H1 (cell line): ENCODE results near the gene ZHX3. TPM values are rescaled to one million over a fixed set of nuclear protein-coding genes. Genes with fewer than 3 reads are reported as not detected.

ENCODE experiments used
- CTCF ChIA-PET: fragments of 300-600 bp; sonication (Branson Sonifier 250); formaldehyde crosslinking; loops from one replicate; lab custom pipeline; 2021; ENCODE audit not compliant: partially characterized antibody; lab: Charles Lee
- POLR2A ChIA-PET: fragments of 300-600 bp; sonication (Branson Sonifier 250); formaldehyde crosslinking; loops from one replicate; lab custom pipeline; 2021; ENCODE audit warnings: inconsistent platforms; ENCODE audit not compliant: partially characterized antibody; lab: Charles Lee
- DNase-seq, 2 experiments: peaks; one replicate each; pipeline versions ENCODE4 v3.0.0 to v3.0.0-alpha.2; 2010 to 2022; ENCODE audit warnings: low spot score in 2 of 2, low read depth in 1 of 2, mixed read lengths in 1 of 2
- FAIRE-seq: peaks from 2 replicates; lab custom pipeline; 2011; peaks lifted over from hg19 to GRCh38; lab: Jason Lieb, UNC
- H2AFZ ChIP-seq: 2 replicates; pipeline ENCODE4 v1.8.1; 2012; ENCODE audit warnings: low read length, inconsistent platforms
- H2AK5ac ChIP-seq: 2 replicates; pipeline ENCODE4 v1.6.1; 2013; ENCODE audit warnings: low read depth, low read length
- H2BK120ac ChIP-seq: replicated peaks from 2 replicates; pipeline ENCODE3; 2013; ENCODE audit warnings: low read depth, low read length, inconsistent platforms
- H2BK12ac ChIP-seq: 2 replicates; pipeline ENCODE4 v1.6.1; 2013; ENCODE audit warnings: low read depth, low read length
- H2BK15ac ChIP-seq: 2 replicates; pipeline ENCODE4 v1.6.1; 2013; ENCODE audit warnings: low read length
- H2BK20ac ChIP-seq: 2 replicates; pipeline ENCODE4 v1.6.1; 2013; ENCODE audit warnings: low read length
- H2BK5ac ChIP-seq: 2 replicates; pipeline ENCODE4 v1.6.1; 2013; ENCODE audit warnings: low read depth, low read length
- H3K14ac ChIP-seq: 2 replicates; pipeline ENCODE4 v1.6.1; 2013; ENCODE audit warnings: inconsistent platforms; ENCODE audit not compliant: insufficient read length
- H3K18ac ChIP-seq: 2 replicates; pipeline ENCODE4 v1.6.1; 2013; ENCODE audit warnings: low read length; ENCODE audit errors: extremely low read depth
- H3K23ac ChIP-seq: 2 replicates; pipeline ENCODE4 v1.6.1; 2013; ENCODE audit warnings: inconsistent platforms; ENCODE audit not compliant: insufficient read length
- H3K23me2 ChIP-seq: 2 replicates; pipeline ENCODE4 v1.6.1; 2013; ENCODE audit warnings: low read depth, low read length
- H3K27ac ChIP-seq: 2 replicates; pipeline ENCODE4 v1.6.1; 2011; ENCODE audit warnings: low read depth, low read length, inconsistent platforms
- H3K27me3 ChIP-seq, 4 experiments: replicated peaks in 1 of 4; 1 replicate in 1 of 4; 2 replicates in 3 of 4; pipeline versions ENCODE4 v1.6.1 to v1.8.1; 2011 to 2013; ENCODE audit warnings: low read length in 3 of 4, mild to moderate bottlenecking in 3 of 4, inconsistent platforms in 2 of 4, mixed read lengths in 2 of 4, moderate library complexity in 1 of 4; ENCODE audit not compliant: control insufficient read depth in 3 of 4, insufficient read depth in 3 of 4; ENCODE audit errors: extremely low read depth in 1 of 4
- H3K36me3 ChIP-seq, 4 experiments: 2 replicates each; pipeline versions ENCODE4 v1.6.1 to v1.8.1; 2011 to 2013; ENCODE audit warnings: mild to moderate bottlenecking in 4 of 4, low read length in 3 of 4, moderate library complexity in 2 of 4, control low read depth in 1 of 4, inconsistent platforms in 1 of 4; ENCODE audit not compliant: insufficient read depth in 4 of 4, control insufficient read depth in 2 of 4
- H3K4ac ChIP-seq: replicated peaks from 2 replicates; pipeline ENCODE3; 2013; ENCODE audit warnings: low read length, low read depth, mixed read lengths, inconsistent platforms; ENCODE audit not compliant: insufficient read length
- H3K4me1 ChIP-seq, 4 experiments: replicated peaks in 1 of 4; 1 replicate in 1 of 4; 2 replicates in 3 of 4; pipeline versions ENCODE4 v1.6.1 to v1.8.1; 2011 to 2013; ENCODE audit warnings: low read length in 3 of 4, inconsistent platforms in 2 of 4, mixed read lengths in 1 of 4; ENCODE audit not compliant: insufficient read depth in 4 of 4, control insufficient read depth in 3 of 4
- H3K4me2 ChIP-seq, 2 experiments: 2 replicates each; pipeline versions ENCODE4 v1.6.1 to v1.8.1; 2011 to 2013; ENCODE audit warnings: low read depth in 2 of 2, low read length in 2 of 2, control low read depth in 1 of 2, inconsistent platforms in 1 of 2, mild to moderate bottlenecking in 1 of 2; ENCODE audit not compliant: insufficient read depth in 1 of 2
- H3K4me3 ChIP-seq, 4 experiments: fragments of 200-600, 300-600 bp in 1 of 4; sonication (generic), shearing (Covaris generic), sonication (Bioruptor Twin) in 1 of 4; 2 replicates each; pipeline versions ENCODE4 v1.5.1 to v1.8.1; 2011 to 2016; ENCODE audit warnings: low read length in 4 of 4, low read depth in 3 of 4, control low read depth in 2 of 4, inconsistent platforms in 2 of 4, mild to moderate bottlenecking in 2 of 4, mixed read lengths in 1 of 4, moderate library complexity in 1 of 4; ENCODE audit not compliant: insufficient read depth in 2 of 4; ENCODE audit errors: extremely low read depth in 1 of 4
- H3K56ac ChIP-seq: replicated peaks from 2 replicates; pipeline ENCODE3; 2013; ENCODE audit warnings: low read depth, mild to moderate bottlenecking, mixed read lengths, low read length, inconsistent platforms; ENCODE audit not compliant: insufficient read length
- H3K79me1 ChIP-seq: 2 replicates; pipeline ENCODE4 v1.6.1; 2013; ENCODE audit warnings: low read depth, low read length, control low read depth
- H3K79me2 ChIP-seq, 2 experiments: 2 replicates each; pipeline versions ENCODE4 v1.6.1 to v1.8.1; 2012 to 2013; ENCODE audit warnings: low read length in 2 of 2, mild to moderate bottlenecking in 2 of 2, inconsistent platforms in 1 of 2; ENCODE audit not compliant: insufficient read depth in 2 of 2, control insufficient read depth in 1 of 2
- H3K9ac ChIP-seq, 4 experiments: replicated peaks in 1 of 4; 1 replicate in 1 of 4; 2 replicates in 3 of 4; pipeline versions ENCODE4 v1.6.1 to v1.8.1; 2011 to 2013; ENCODE audit warnings: low read depth in 3 of 4, low read length in 3 of 4, control low read depth in 2 of 4, mild to moderate bottlenecking in 2 of 4, moderate library complexity in 2 of 4, inconsistent platforms in 1 of 4; ENCODE audit errors: extremely low read depth in 1 of 4
- H3K9me3 ChIP-seq, 2 experiments: 2 replicates each; pipeline versions ENCODE4 v1.6.1 to v1.8.1; 2012 to 2013; ENCODE audit warnings: mild to moderate bottlenecking in 2 of 2, moderate library complexity in 2 of 2, control low read depth in 1 of 2, inconsistent platforms in 1 of 2, low read depth in 1 of 2, low read length in 1 of 2, mixed read lengths in 1 of 2; ENCODE audit not compliant: insufficient read depth in 2 of 2
- H4K20me1 ChIP-seq, 2 experiments: replicated peaks in 1 of 2; 2 replicates each; pipeline versions ENCODE3 to v1.8.1; 2011 to 2013; ENCODE audit warnings: inconsistent platforms in 2 of 2, low read length in 2 of 2, mild to moderate bottlenecking in 1 of 2; ENCODE audit not compliant: insufficient read depth in 2 of 2, control insufficient read depth in 1 of 2
- H4K5ac ChIP-seq: 2 replicates; pipeline ENCODE4 v1.6.1; 2013; ENCODE audit warnings: low read length, low read depth, mixed read lengths, inconsistent platforms; ENCODE audit not compliant: insufficient read length
- H4K8ac ChIP-seq: 2 replicates; pipeline ENCODE4 v1.8.0; 2013; ENCODE audit warnings: mild to moderate bottlenecking, moderate library complexity, low read length, inconsistent platforms; ENCODE audit not compliant: insufficient read depth; ENCODE audit errors: extremely low read depth
- H4K91ac ChIP-seq: replicated peaks from 2 replicates; pipeline ENCODE3; 2013; ENCODE audit warnings: low read length, mixed read lengths, inconsistent platforms; ENCODE audit not compliant: insufficient read length
- BRCA1 ChIP-seq: IDR thresholded peaks from 2 replicates; pipeline ENCODE4 v1.6.1; 2012; ENCODE audit warnings: low read depth, low read length, improper control_type of control experiment
- WGBS, 2 experiments: shearing (Covaris generic) in 1 of 2; methylation state at CpG; one replicate each; pipeline versions ENCODE4 v1.1.6 to v1.1.7; 2013 to 2015; ENCODE audit warnings: low lambda C conversion rate in 2 of 2, mixed read lengths in 2 of 2, inconsistent platforms in 1 of 2, low coverage in 1 of 2, missing lambda C conversion rate in 1 of 2; ENCODE audit not compliant: insufficient replicate concordance in 2 of 2, insufficient coverage in 1 of 2, insufficient read length in 1 of 2; ENCODE audit errors: extremely low coverage in 1 of 2, missing lambda C conversion rate in 1 of 2; 5-methylcytosine and 5-hydroxymethylcytosine counted together
- polyA plus RNA-seq, 7 experiments: library from polyadenylated mRNA; depleted of rRNA in 3 of 7; stranded (reverse) in 5 of 7; unstranded in 2 of 7; fragments of >200 nt in 5 of 7; fragments of 200-250 nt in 2 of 7; gene quantifications; 1 replicate in 5 of 7; 2 replicates in 1 of 7; 4 replicates in 1 of 7; pipeline versions ENCODE4 v1.2.1 to v1.2.3, GENCODE V29; 2011 to 2013; ENCODE audit warnings: missing spikeins in 2 of 7, mixed read lengths in 2 of 7
- total RNA-seq: library from RNA; stranded (reverse); fragmentation: NEBNext Ultra II Directional; extraction: Animal tissue kit (Norgen Biotek cat#: 25700); gene quantifications from 2 replicates; pipeline ENCODE4 v1.2.1, GENCODE V29; 2021

Gene ZHX3
- total and polyA plus RNA-seq, 2 of the 8 experiments (the other 6 are each of a cell fraction or from before 2014, with no cell fraction given) = 1.00 to 7.8 TPM

DNA sequence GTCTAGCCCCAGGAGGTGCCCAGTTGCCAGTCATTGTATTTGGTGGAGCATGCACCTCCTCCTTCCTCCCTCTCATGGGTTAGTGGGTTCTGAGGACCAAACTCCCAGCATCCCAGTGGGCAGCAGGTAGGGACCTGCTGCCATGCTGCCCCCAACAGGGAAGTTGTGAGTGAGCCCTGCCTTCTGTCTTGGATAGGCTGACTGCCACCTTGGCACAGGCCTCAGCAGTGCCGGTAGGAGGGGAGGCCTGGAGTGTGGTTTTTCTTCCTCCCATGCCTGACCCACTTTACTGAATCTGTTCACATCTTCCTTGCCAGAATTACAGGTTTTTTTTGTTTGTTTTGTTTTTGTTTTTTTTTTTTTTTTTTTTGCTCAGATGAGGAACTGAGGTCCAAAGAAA is 155.6 kb downstream of the ZHX3 start:
- Histone ChIP-seq H3K14ac (no peak overlapping the region), H2BK120ac (no peak overlapping the region), H3K23ac (no peak overlapping the region), H3K79me2 (peaks cover 6 to 34% of the 10 kb centered on the region in 2 experiments), H2BK5ac (no peak overlapping the region), H3K4ac (no peak overlapping the region), H2BK15ac (no peak overlapping the region), H2AFZ (no peak overlapping the region), H3K18ac (no peak overlapping the region), H3K4me1 (peaks cover 0 to 4% (median 1%) of the 10 kb centered on the region in 4 experiments; a peak in 3 of 7 replicates), H2BK12ac (no peak overlapping the region), H3K9ac (no peak overlapping the region), H2BK20ac (no peak overlapping the region), H3K56ac (no peak overlapping the region), H2AK5ac (no peak overlapping the region), H3K79me1 (peaks cover 25% of the 10 kb centered on the region), H3K27ac (no peak overlapping the region), H3K4me3 (no peak overlapping the region), H4K8ac (no peak overlapping the region; the same call in 1 of the 2 replicates), H3K23me2 (no peaks in the 10 kb centered on the region), H4K5ac (no peak overlapping the region), H3K36me3 (peaks cover 48 to 61% (median 54%) of the 10 kb centered on the region in 4 experiments), H3K4me2 (no peak overlapping the region), H3K9me3 (no peaks in the 10 kb centered on the region), H4K20me1 (peaks cover 13 to 40% of the 10 kb centered on the region in 2 experiments), H3K27me3 (no peaks in the 10 kb centered on the region), H4K91ac (no peak overlapping the region)
- TF ChIP-seq BRCA1 = no peak
- FAIRE-seq (no peak), DNase-seq (no peak)
- WGBS, 2 experiments = 100% methylated on average over 1 of the region's 1 CpG; no CpG with 5 or more reads in 1 of the 2 experiments
- ChIA-PET POLR2A (interaction anchor here (1.8 kb wide), 1 partner anchor 10 kb away, joined by 3 read pairs; no protein-coding TSS in a partner anchor), CTCF (interaction anchor here (5.2 kb wide), 1 partner anchor 9 kb away, joined by 47 read pairs; no protein-coding TSS in a partner anchor)
